BLaER1 (cell line): Measurements from ENCODE around the gene SLC2A4RG.

Experiments used
- H3K27ac ChIP-seq: shearing (Covaris generic); formaldehyde crosslinking; 2 replicates; pipeline ENCODE4 v1.8.1; 2022
- H3K27me3 ChIP-seq: shearing (Covaris generic); formaldehyde crosslinking; 2 replicates; pipeline ENCODE4 v1.8.1; 2022
- H3K36me3 ChIP-seq: shearing (Covaris generic); formaldehyde crosslinking; 2 replicates; pipeline ENCODE4 v1.8.1; 2022
- H3K4me1 ChIP-seq: shearing (Covaris generic); formaldehyde crosslinking; 2 replicates; pipeline ENCODE4 v1.8.1; 2022
- H3K4me2 ChIP-seq: shearing (Covaris generic); formaldehyde crosslinking; 2 replicates; pipeline ENCODE4 v1.8.1; 2022
- H3K4me3 ChIP-seq: shearing (Covaris generic); formaldehyde crosslinking; 2 replicates; pipeline ENCODE4 v1.8.1; 2022
- H3K9ac ChIP-seq: shearing (Covaris generic); formaldehyde crosslinking; 2 replicates; pipeline ENCODE4 v1.8.1; 2022
- H3K9me3 ChIP-seq: shearing (Covaris generic); formaldehyde crosslinking; 2 replicates; pipeline ENCODE4 v1.8.1; 2022
- H4K20me1 ChIP-seq: shearing (Covaris generic); formaldehyde crosslinking; 2 replicates; pipeline ENCODE4 v1.8.1; 2022
- Cebpa-rat ChIP-seq: shearing (Covaris generic); IDR thresholded peaks from 2 replicates; pipeline ENCODE4 v1.8.1; 2022

SLC2A4RG gene

GRCh38 chr20:63693733-63694583, 45.6 kb upstream of the SLC2A4RG start:
- TF ChIP-seq Cebpa-rat: no peak
- Histone ChIP-seq H3K9me3 (no peaks in the 10 kb centered on the region), H3K9ac (no peak overlapping the region), H3K36me3 (peaks cover 23% of the 10 kb centered on the region), H3K4me1 (peaks cover 61% of the 10 kb centered on the region), H3K27ac (no peak overlapping the region; the same call in 1 of the 2 replicates), H4K20me1 (peaks cover 45% of the 10 kb centered on the region), H3K4me2 (no peak overlapping the region), H3K4me3 (no peak overlapping the region), H3K27me3 (no peaks in the 10 kb centered on the region)

- Histone ChIP-seq H3K27ac (peak overlapping the region; percentile 82), H3K27me3 (no peaks in the 10 kb centered on the region), H3K9me3 (no peaks in the 10 kb centered on the region), H3K36me3 (peaks cover 29% of the 10 kb centered on the region), H3K9ac (no peak overlapping the region), H3K4me3 (no peak overlapping the region), H3K4me2 (no peak overlapping the region), H3K4me1 (peaks cover 70% of the 10 kb centered on the region), H4K20me1 (peaks cover 54% of the 10 kb centered on the region)
- TF ChIP-seq Cebpa-rat: no peak
Measured at GRCh38 chr20:63694584-63695423, 44.8 kb upstream of the SLC2A4RG start.

- H3K27me3 ChIP-seq: no peaks in the 10 kb centered on the region
- peak overlapping the region; percentile 99 for H3K4me2 ChIP-seq
- peak overlapping the region; percentile 50 for H3K9ac ChIP-seq
- peaks cover 76% of the 10 kb centered on the region for H3K4me1 ChIP-seq
- H3K36me3 ChIP-seq: peaks cover 37% of the 10 kb centered on the region
- no peak overlapping the region for H3K4me3 ChIP-seq
- TF ChIP-seq Cebpa-rat: no peak
- H4K20me1 ChIP-seq: peaks cover 58% of the 10 kb centered on the region
- H3K27ac ChIP-seq: peak overlapping the region; percentile 82
- H3K9me3 ChIP-seq: no peaks in the 10 kb centered on the region
Measured at GRCh38 chr20:63695424-63696305, 43.9 kb upstream of the SLC2A4RG start.

- Histone ChIP-seq H4K20me1 (peaks cover 52% of the 10 kb centered on the region), H3K9me3 (no peaks in the 10 kb centered on the region), H3K4me3 (peak overlapping the region; percentile 63), H3K4me1 (peaks cover 70% of the 10 kb centered on the region), H3K27me3 (no peaks in the 10 kb centered on the region), H3K9ac (peak overlapping the region; percentile 72), H3K4me2 (peak overlapping the region; percentile 99), H3K27ac (peak overlapping the region; percentile 82), H3K36me3 (peaks cover 42% of the 10 kb centered on the region)
- TF ChIP-seq Cebpa-rat: no peak
Measured at GRCh38 chr20:63696306-63696627, 43.3 kb upstream of the SLC2A4RG start.

- TF ChIP-seq Cebpa-rat: no peak
Measured at GRCh38 chr20:63696628-63697356, 42.8 kb upstream of the SLC2A4RG start, which contains the start of gene TNFRSF6B. TSS of gene TNFRSF6B (plus strand) at chr20:63696652. CDS start at chr20:63696768, 116 bp downstream.

GRCh38 chr20:63697357-63697867, 42.2 kb upstream of the SLC2A4RG start:
- peak overlapping the region; percentile 72 for H3K9ac ChIP-seq
- peaks cover 59% of the 10 kb centered on the region for H3K4me1 ChIP-seq
- peaks cover 52% of the 10 kb centered on the region for H3K36me3 ChIP-seq
- peak overlapping the region; percentile 99 for H3K4me2 ChIP-seq
- no peaks in the 10 kb centered on the region for H3K27me3 ChIP-seq
- no peaks in the 10 kb centered on the region for H3K9me3 ChIP-seq
- H3K27ac ChIP-seq: peak overlapping the region; percentile 82; the same call in 1 of the 2 replicates
- H4K20me1 ChIP-seq: peaks cover 50% of the 10 kb centered on the region
- no peak for TF ChIP-seq Cebpa-rat
- peak overlapping the region; percentile 63 for H3K4me3 ChIP-seq

More at GRCh38 chr20:63696628-63697356, 42.8 kb upstream of the SLC2A4RG start, which contains the start of gene TNFRSF6B:
- Histone ChIP-seq H3K27ac (peak within 1 kb of the TSS; percentile 82), H3K27me3 (no peaks in the 10 kb centered on the region), H3K4me2 (peak within 1 kb of the TSS; percentile 99), H4K20me1 (peaks cover 51% of the 10 kb centered on the region), H3K9ac (peak within 1 kb of the TSS; percentile 72), H3K36me3 (peaks cover 47% of the 10 kb centered on the region), H3K4me1 (peaks cover 65% of the 10 kb centered on the region), H3K9me3 (no peaks in the 10 kb centered on the region), H3K4me3 (peak within 1 kb of the TSS; percentile 63)

- H3K4me3 ChIP-seq: no peak overlapping the region; the same call in 1 of the 2 replicates
- H3K36me3 ChIP-seq: peaks cover 58% of the 10 kb centered on the region
- no peak for TF ChIP-seq Cebpa-rat
- no peak overlapping the region for H3K27ac ChIP-seq
- peak overlapping the region; percentile 99 for H3K4me2 ChIP-seq
- H3K9ac ChIP-seq: no peak overlapping the region; the same call in 1 of the 2 replicates
- peaks cover 55% of the 10 kb centered on the region for H3K4me1 ChIP-seq
- peaks cover 55% of the 10 kb centered on the region for H4K20me1 ChIP-seq
- H3K27me3 ChIP-seq: no peaks in the 10 kb centered on the region
- no peaks in the 10 kb centered on the region for H3K9me3 ChIP-seq
Measured at GRCh38 chr20:63697868-63698545, 41.6 kb upstream of the SLC2A4RG start.
